Trophoblast cell (in vitro differentiated cells and primary cell): Measurements from ENCODE around the gene PEX14.
"Not testable (repeated sequence)": the region's sequence is repeated elsewhere in the genome, so short reads cannot be mapped to it uniquely, and the experiment has no call there.

Experiments used
- DNase-seq, 2 donors: peaks; one replicate each; pipeline ENCODE4 v3.0.0-alpha.2; 2016
- H2AFZ ChIP-seq: 2 replicates; pipeline ENCODE4 v1.6.1; 2013; ENCODE audit warnings: low read length, moderate library complexity, mild to moderate bottlenecking; ENCODE audit not compliant: insufficient read depth, poor library complexity
- H2AK5ac ChIP-seq: 2 replicates; pipeline ENCODE4 v1.6.1; 2013; ENCODE audit warnings: mild to moderate bottlenecking, low read length
- H2BK120ac ChIP-seq: 2 replicates; pipeline ENCODE4 v1.6.1; 2013; ENCODE audit warnings: low read length, mild to moderate bottlenecking, moderate library complexity; ENCODE audit not compliant: insufficient read depth, poor library complexity
- H2BK12ac ChIP-seq: 2 replicates; pipeline ENCODE4 v1.6.1; 2013; ENCODE audit warnings: mild to moderate bottlenecking, low read length, moderate library complexity
- H2BK5ac ChIP-seq: 2 replicates; pipeline ENCODE4 v1.6.1; 2013; ENCODE audit warnings: low read length, low read depth, moderate library complexity, mild to moderate bottlenecking; ENCODE audit not compliant: poor library complexity
- H3K14ac ChIP-seq: 2 replicates; pipeline ENCODE4 v1.6.1; 2013; ENCODE audit warnings: mild to moderate bottlenecking, low read length
- H3K18ac ChIP-seq: 2 replicates; pipeline ENCODE4 v1.6.1; 2013; ENCODE audit warnings: mild to moderate bottlenecking, low read length
- H3K23ac ChIP-seq: 2 replicates; pipeline ENCODE4 v1.6.1; 2013; ENCODE audit warnings: low read length
- H3K27ac ChIP-seq: 2 replicates; pipeline ENCODE4 v1.5.1; 2013; ENCODE audit warnings: low read depth, mild to moderate bottlenecking, inconsistent platforms, low read length, moderate library complexity
- H3K27me3 ChIP-seq: 2 replicates; pipeline ENCODE4 v1.6.1; 2013; ENCODE audit warnings: inconsistent platforms, mild to moderate bottlenecking, low read length, moderate library complexity; ENCODE audit not compliant: insufficient read depth
- H3K36me3 ChIP-seq, 2 experiments: 1 replicate in 1 of 2; 2 replicates in 1 of 2; pipeline ENCODE4 v1.6.1; 2013; ENCODE audit warnings: low read length in 2 of 2, mild to moderate bottlenecking in 2 of 2, moderate library complexity in 1 of 2; ENCODE audit not compliant: insufficient read depth in 2 of 2, control insufficient read depth in 1 of 2
- H3K4ac ChIP-seq: 2 replicates; pipeline ENCODE4 v1.6.1; 2013; ENCODE audit warnings: low read depth, mild to moderate bottlenecking, low read length, moderate library complexity
- H3K4me1 ChIP-seq, 2 experiments: 1 replicate in 1 of 2; 2 replicates in 1 of 2; pipeline ENCODE4 v1.6.1; 2013; ENCODE audit warnings: low read length in 2 of 2, mild to moderate bottlenecking in 2 of 2, moderate library complexity in 1 of 2; ENCODE audit not compliant: insufficient read depth in 2 of 2, control insufficient read depth in 1 of 2
- H3K4me2 ChIP-seq: 2 replicates; pipeline ENCODE4 v1.6.1; 2013; ENCODE audit warnings: inconsistent platforms, mild to moderate bottlenecking, low read length, moderate library complexity
- H3K4me3 ChIP-seq: 2 replicates; pipeline ENCODE4 v1.5.1; 2013; ENCODE audit warnings: mild to moderate bottlenecking, low read depth, low read length, inconsistent platforms
- H3K79me1 ChIP-seq: one replicate; pipeline ENCODE4 v1.6.1; 2013; ENCODE audit warnings: low read length
- H3K79me2 ChIP-seq: 2 replicates; pipeline ENCODE4 v1.6.1; 2013; ENCODE audit warnings: low read length, mild to moderate bottlenecking; ENCODE audit not compliant: control insufficient read depth, insufficient read depth, poor library complexity
- H3K9ac ChIP-seq: 2 replicates; pipeline ENCODE4 v1.6.1; 2013; ENCODE audit warnings: mild to moderate bottlenecking, low read length
- H3K9me3 ChIP-seq: 2 replicates; pipeline ENCODE4 v1.6.1; 2013; ENCODE audit warnings: low read depth, mild to moderate bottlenecking, control low read depth, inconsistent platforms, low read length; ENCODE audit not compliant: insufficient read depth
- H4K12ac ChIP-seq: 2 replicates; pipeline ENCODE4 v1.6.1; 2013; ENCODE audit warnings: low read depth, mild to moderate bottlenecking, low read length, moderate library complexity
- H4K8ac ChIP-seq: 2 replicates; pipeline ENCODE4 v1.6.1; 2013; ENCODE audit warnings: low read depth, mild to moderate bottlenecking, low read length, moderate library complexity
- H4K91ac ChIP-seq: one replicate; pipeline ENCODE4 v1.6.1; 2013; ENCODE audit warnings: low read depth, mild to moderate bottlenecking, low read length, moderate library complexity
- WGBS: extraction: QIAGEN DNeasy Blood & Tissue Kit; methylation state at CpG from one replicate; pipeline ENCODE4 v1.1.7; 2013; ENCODE audit warnings: missing lambda C conversion rate; ENCODE audit not compliant: insufficient read length, insufficient coverage; ENCODE audit errors: extremely low coverage; 5-methylcytosine and 5-hydroxymethylcytosine counted together

The PEX14 gene

DNA sequence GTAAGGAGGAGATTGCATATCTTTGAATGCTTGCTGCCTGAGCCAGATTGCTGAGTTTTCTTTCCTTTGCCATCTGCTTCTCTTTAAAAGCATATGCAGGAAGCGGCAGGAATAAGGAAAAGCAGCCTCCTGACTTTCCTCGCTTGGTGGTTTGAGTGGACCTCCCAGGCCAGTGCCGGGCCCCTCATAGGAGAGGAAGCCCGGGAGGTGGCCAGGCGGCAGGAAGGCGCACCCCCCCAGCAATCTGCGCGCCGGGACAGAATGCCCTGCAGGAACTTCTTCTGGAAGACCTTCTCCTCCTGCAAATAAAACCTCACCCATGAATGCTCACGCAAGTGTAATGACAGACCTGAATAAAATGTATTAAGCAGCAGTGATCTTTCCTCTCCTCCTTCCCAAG, 23.5 kb upstream of the PEX14 start:
- Histone ChIP-seq H2AFZ (no peak overlapping the region), H3K4ac (no peak overlapping the region), H3K18ac (no peak overlapping the region), H3K9me3 (peaks cover 3% of the 10 kb centered on the region), H3K4me1 (peaks cover 0 to 2% of the 10 kb centered on the region in 2 experiments), H2AK5ac (no peak overlapping the region), H3K9ac (no peak overlapping the region), H3K4me2 (no peak overlapping the region), H3K4me3 (no peak overlapping the region), H3K23ac (no peak overlapping the region), H2BK12ac (no peak overlapping the region), H3K27ac (no peak overlapping the region), H3K27me3 (no peaks in the 10 kb centered on the region), H3K14ac (no peak overlapping the region), H4K8ac (no peak overlapping the region), H3K36me3 (peaks cover 0 to 2% of the 10 kb centered on the region in 2 experiments), H3K79me1 (no peaks in the 10 kb centered on the region), H3K79me2 (no peaks in the 10 kb centered on the region), H4K91ac (no peak overlapping the region), H4K12ac (no peak overlapping the region), H2BK5ac (no peak overlapping the region), H2BK120ac (no peak overlapping the region)
- no peak for DNase-seq
- no CpG with 5 or more reads among the region's 10 CpGs for WGBS

DNA sequence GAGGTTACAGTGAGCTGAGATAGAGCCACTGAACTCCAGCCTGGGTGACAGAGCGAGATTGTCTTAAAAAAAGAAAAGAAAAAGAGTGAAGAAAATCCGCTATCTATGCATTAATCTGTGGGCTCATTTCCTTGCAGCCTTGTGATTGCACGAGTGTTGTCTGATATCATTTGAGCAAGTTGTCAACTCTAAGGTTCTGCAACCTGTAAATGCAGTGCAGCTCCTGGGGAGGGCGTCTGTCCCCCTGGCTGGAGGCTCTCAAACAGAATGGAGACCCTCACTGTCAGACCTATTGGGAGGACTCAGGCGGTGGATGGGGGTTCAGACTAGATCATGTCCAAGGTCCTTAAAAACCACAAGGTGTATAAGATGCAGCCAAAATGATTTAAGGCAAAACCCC, 18.7 kb upstream of the PEX14 start:
- Histone ChIP-seq H3K23ac (no peak overlapping the region), H4K12ac (no peak overlapping the region), H3K27ac (no peak overlapping the region), H4K91ac (no peak overlapping the region), H2BK12ac (no peak overlapping the region), H2AK5ac (no peak overlapping the region), H3K9me3 (no peaks in the 10 kb centered on the region), H3K18ac (no peak overlapping the region), H3K79me1 (no peaks in the 10 kb centered on the region), H3K27me3 (no peaks in the 10 kb centered on the region), H2BK120ac (no peak overlapping the region), H2BK5ac (no peak overlapping the region), H3K79me2 (no peaks in the 10 kb centered on the region), H3K14ac (no peak overlapping the region), H3K4me2 (no peak overlapping the region), H3K4me1 (peaks cover 0 to 2% of the 10 kb centered on the region in 2 experiments), H3K9ac (no peak overlapping the region), H3K36me3 (peaks cover 6 to 9% of the 10 kb centered on the region in 2 experiments), H3K4me3 (no peak overlapping the region), H3K4ac (no peak overlapping the region), H4K8ac (no peak overlapping the region), H2AFZ (no peak overlapping the region)
- WGBS: no CpG with 5 or more reads among the region's 5 CpGs
- no peak for DNase-seq

DNA sequence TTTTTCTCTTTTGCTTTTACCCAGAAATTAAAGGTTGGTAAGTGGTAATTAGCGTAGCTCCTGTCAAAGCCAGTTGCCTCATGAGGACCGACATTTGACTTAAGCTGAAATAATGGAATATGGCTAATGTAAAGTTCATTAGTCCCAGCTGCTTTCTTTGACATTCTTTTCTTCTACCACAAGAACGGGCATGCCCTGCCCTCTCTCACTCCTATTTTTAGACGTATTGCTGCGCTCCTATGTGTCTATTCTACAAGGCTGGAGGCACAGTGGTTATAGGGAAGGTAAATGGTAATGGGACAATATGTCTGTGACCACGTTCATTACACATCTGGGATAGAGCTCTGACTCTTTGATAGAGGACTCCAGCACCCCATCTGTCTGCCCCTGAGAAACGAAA, 18.1 kb upstream of the PEX14 start:
- H3K23ac ChIP-seq: no peak overlapping the region
- H3K18ac ChIP-seq: no peak overlapping the region
- no peak overlapping the region for H2AFZ ChIP-seq
- no peaks in the 10 kb centered on the region for H3K9me3 ChIP-seq
- H3K4ac ChIP-seq: no peak overlapping the region
- H3K27me3 ChIP-seq: no peaks in the 10 kb centered on the region
- no peak overlapping the region for H2BK12ac ChIP-seq
- H2BK5ac ChIP-seq: no peak overlapping the region
- no peak overlapping the region for H4K12ac ChIP-seq
- no peak for DNase-seq
- H3K27ac ChIP-seq: no peak overlapping the region
- H2AK5ac ChIP-seq: no peak overlapping the region
- WGBS: no CpG with 5 or more reads among the region's 7 CpGs
- H4K91ac ChIP-seq: no peak overlapping the region
- H3K4me3 ChIP-seq: no peak overlapping the region
- H2BK120ac ChIP-seq: no peak overlapping the region
- no peak overlapping the region for H3K4me2 ChIP-seq
- H3K14ac ChIP-seq: no peak overlapping the region
- H3K9ac ChIP-seq: no peak overlapping the region
- H3K79me2 ChIP-seq: no peaks in the 10 kb centered on the region
- H3K4me1 ChIP-seq: no peaks in the 10 kb centered on the region
- no peak overlapping the region for H4K8ac ChIP-seq
- H3K36me3 ChIP-seq: peaks cover 12 to 15% of the 10 kb centered on the region in 2 experiments
- H3K79me1 ChIP-seq: no peaks in the 10 kb centered on the region

DNA sequence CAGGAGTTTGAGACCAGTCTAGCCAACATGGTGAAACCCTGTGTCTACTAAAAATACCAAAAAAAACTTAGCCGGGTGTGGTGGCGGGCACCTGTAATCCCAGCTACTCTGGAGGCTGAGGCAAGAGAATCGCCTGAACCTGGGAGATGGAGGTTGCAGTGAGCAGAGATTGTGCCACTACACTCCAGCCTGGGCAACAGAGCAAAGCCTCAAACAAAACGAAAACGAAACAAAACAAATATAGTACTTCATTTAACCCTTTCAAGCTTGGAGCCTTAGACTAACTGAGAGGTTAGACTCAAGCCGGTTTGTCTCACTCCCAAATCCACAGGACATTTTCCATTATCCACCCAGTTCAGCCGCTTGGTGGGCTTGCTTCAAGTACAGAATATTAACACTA, 17.3 kb upstream of the PEX14 start:
- not testable (repeated sequence) for H3K18ac ChIP-seq, H2BK120ac ChIP-seq, H2AFZ ChIP-seq, H3K27ac ChIP-seq, H3K4ac ChIP-seq, H2BK5ac ChIP-seq, H2AK5ac ChIP-seq, H3K27me3 ChIP-seq, H3K4me2 ChIP-seq, H2BK12ac ChIP-seq, H3K23ac ChIP-seq, H3K9ac ChIP-seq, H3K79me1 ChIP-seq, H3K4me3 ChIP-seq, H4K12ac ChIP-seq, DNase-seq, H3K4me1 ChIP-seq, H4K8ac ChIP-seq, H3K9me3 ChIP-seq, H4K91ac ChIP-seq, H3K14ac ChIP-seq, H3K79me2 ChIP-seq
- WGBS: no CpG with 5 or more reads among the region's 7 CpGs
- H3K36me3 ChIP-seq: peaks cover 18 to 20% of the 10 kb centered on the region in 2 experiments
